Medulla oblongata (tissue), 1 donor: ENCODE results near the gene GNAI1.
A peak's percentile ranks its signal among the peaks of the same experiment; 100 is the strongest.

Experiments
- DNase-seq: peaks from one replicate; pipeline ENCODE4 v3.0.0-alpha.2; 2015; ENCODE audit errors: extremely low spot score

The GNAI1 gene

GRCh38 chr7:80134536-80135308, at the start of gene GNAI1:
Gene GNAI1, plus strand, starts transcription at chr7:80134831. Its CDS starts 330 bp downstream, at chr7:80135161.
- DNase-seq, result peak; percentile 68

- no peak for DNase-seq
These were observed 47.4 kb upstream of the GNAI1 start for GRCh38 chr7:80087051-80087770.

GRCh38 chr7:80087771-80088170, 46.9 kb upstream of the GNAI1 start:
- no peak for DNase-seq

GRCh38 chr7:80088705-80089104, 45.9 kb upstream of the GNAI1 start:
- DNase-seq, result no peak

- DNase-seq, result no peak
These were observed 45.3 kb upstream of the GNAI1 start for GRCh38 chr7:80089366-80089765.

GRCh38 chr7:80093349-80093748, 41.3 kb upstream of the GNAI1 start:
- no peak for DNase-seq

- peak; percentile 67 for DNase-seq
These were observed 39.1 kb upstream of the GNAI1 start for GRCh38 chr7:80095545-80095944.

- DNase-seq, result no peak
These were observed 36.9 kb upstream of the GNAI1 start for GRCh38 chr7:80097756-80098155.

GRCh38 chr7:80098795-80099194, 35.8 kb upstream of the GNAI1 start:
- no peak for DNase-seq

- DNase-seq, result no peak
These were observed 34.4 kb upstream of the GNAI1 start for GRCh38 chr7:80100254-80100653.

- no peak for DNase-seq
These were observed 28.8 kb upstream of the GNAI1 start for GRCh38 chr7:80105701-80106408.

- DNase-seq, result no peak
These were observed 28.0 kb upstream of the GNAI1 start for GRCh38 chr7:80106498-80107113.

- peak; percentile 65 for DNase-seq
These were observed 27.4 kb upstream of the GNAI1 start for GRCh38 chr7:80107278-80107677.

GRCh38 chr7:80110376-80110775, 24.3 kb upstream of the GNAI1 start:
- DNase-seq, result no peak

- DNase-seq, result no peak
These were observed 20.5 kb upstream of the GNAI1 start for GRCh38 chr7:80114159-80114558.

GRCh38 chr7:80124526-80125264, 9.9 kb upstream of the GNAI1 start:
- no peak for DNase-seq

GRCh38 chr7:80127412-80128160, 7.0 kb upstream of the GNAI1 start:
- peak; percentile 95 for DNase-seq

- DNase-seq, result no peak
These were observed 5.7 kb upstream of the GNAI1 start for GRCh38 chr7:80128918-80129317.

- DNase-seq, result no peak
These were observed 4.8 kb upstream of the GNAI1 start for GRCh38 chr7:80129785-80130184.

GRCh38 chr7:80131675-80132435, 2.8 kb upstream of the GNAI1 start:
- DNase-seq, result no peak
